Measurements from ENCODE around the gene CYTIP. TPM values are rescaled to one million over a fixed set of nuclear protein-coding genes. Genes with fewer than 3 reads are reported as not detected.

CYTIP gene
- total RNA-seq, 2 experiments from 2014 or later: 514 to 520 TPM

GRCh38 chr2:157440404-157441071 lies 3.4 kb downstream of the CYTIP start:
- H3K4me1 Mint-ChIP-seq (ENCODE audit: low read depth): peaks cover 6% of the 10 kb centered on the region
- H3K4me3 Mint-ChIP-seq: peak overlapping the region; percentile 90
- H3K9me3 Mint-ChIP-seq: no peaks in the 10 kb centered on the region
- ATAC-seq (no peak), DNase-seq (no peak)
- CTCF ChIA-PET: interaction anchor here (0.6 to 2.9 kb wide), 16 partner anchors 9 to 138 kb away, joined by 3 to 14 read pairs (median 4); no protein-coding TSS in a partner anchor
- peaks cover 83% of the 10 kb centered on the region for H3K36me3 Mint-ChIP-seq (ENCODE audit: low read depth)
- POLR2A ChIA-PET: interaction anchor here (0.6 to 27.4 kb wide), 13 partner anchors 14 to 1098 kb away, joined by 3 to 1592 read pairs (median 10); partner anchors contain the start of gene ERMN
- intact Hi-C loops (cut with micrococcal nuclease): loop anchor here (2.0 kb wide), 1 partner anchor 28 kb away; no protein-coding TSS in a partner anchor
- no peak for TF ChIP-seq CTCF (IDR thresholded peaks at IDR 0.05)
- H3K27me3 Mint-ChIP-seq: no peaks in the 10 kb centered on the region
- H3K27ac Mint-ChIP-seq: peak overlapping the region; percentile 94

GRCh38 chr2:157439824-157440186 lies 4.1 kb downstream of the CYTIP start:
- Mint-ChIP-seq H3K36me3 (ENCODE audit: low read depth) (peaks cover 90% of the 10 kb centered on the region), H3K4me1 (ENCODE audit: low read depth) (peaks cover 2% of the 10 kb centered on the region), H3K4me3 (peak overlapping the region; percentile 90), H3K9me3 (no peaks in the 10 kb centered on the region), H3K27ac (peak overlapping the region; percentile 94), H3K27me3 (no peaks in the 10 kb centered on the region)
- intact Hi-C loops (cut with micrococcal nuclease): loop anchor here (2.0 kb wide), 1 partner anchor 27 kb away; no protein-coding TSS in a partner anchor
- ChIA-PET CTCF (interaction anchor here (0.9 to 2.9 kb wide), 15 partner anchors 9 to 137 kb away, joined by 3 to 14 read pairs (median 6); no protein-coding TSS in a partner anchor), POLR2A (interaction anchor here (0.6 to 27.4 kb wide), 14 partner anchors 13 to 188 kb away, joined by 4 to 1592 read pairs (median 9); partner anchors contain the start of gene ERMN)
- peak; percentile 27 for ATAC-seq
- DNase-seq: peak; percentile 73
- TF ChIP-seq CTCF (IDR thresholded peaks at IDR 0.05): no peak

- ChIA-PET POLR2A (interaction anchor here (0.6 to 27.4 kb wide), 15 partner anchors 13 to 189 kb away, joined by 3 to 1592 read pairs (median 8); partner anchors contain the start of gene ERMN), CTCF (interaction anchor here (0.9 to 2.9 kb wide), 18 partner anchors 8 to 158 kb away, joined by 3 to 14 read pairs (median 4); no protein-coding TSS in a partner anchor)
- TF ChIP-seq CTCF (IDR thresholded peaks at IDR 0.05): no peak
- Mint-ChIP-seq H3K27me3 (no peaks in the 10 kb centered on the region), H3K36me3 (ENCODE audit: low read depth) (peaks cover 97% of the 10 kb centered on the region), H3K4me3 (peak overlapping the region; percentile 90), H3K9me3 (no peaks in the 10 kb centered on the region), H3K4me1 (ENCODE audit: low read depth) (peaks cover 2% of the 10 kb centered on the region), H3K27ac (peak overlapping the region; percentile 94)
- DNase-seq (peak; percentile 44), ATAC-seq (peak; percentile 4)
- intact Hi-C loops (cut with micrococcal nuclease): no loop called here
Measured at GRCh38 chr2:157438863-157439823, 4.7 kb downstream of the CYTIP start.

GRCh38 chr2:157433394-157433793 lies 10.5 kb downstream of the CYTIP start:
- ATAC-seq (no peak), DNase-seq (no peak)
- Mint-ChIP-seq H3K9me3 (no peaks in the 10 kb centered on the region), H3K27ac (peak overlapping the region; percentile 94), H3K4me1 (ENCODE audit: low read depth) (peaks cover 51% of the 10 kb centered on the region), H3K4me3 (peak overlapping the region; percentile 90), H3K27me3 (no peaks in the 10 kb centered on the region), H3K36me3 (ENCODE audit: low read depth) (peaks cover 97% of the 10 kb centered on the region)
- POLR2A ChIA-PET: interaction anchor here (1.1 to 27.4 kb wide), 7 partner anchors 3 to 107 kb away, joined by 4 to 1592 read pairs (median 194); partner anchors contain the start of genes CYTIP and ERMN
- no peak for TF ChIP-seq CTCF (IDR thresholded peaks at IDR 0.05)
- CTCF ChIA-PET: interaction anchor here (1.0 to 4.0 kb wide), 9 partner anchors 8 to 131 kb away, joined by 3 to 31 read pairs (median 6); partner anchors contain the start of gene CYTIP
- intact Hi-C loops (cut with micrococcal nuclease): loop anchor here (5.0 kb wide), 1 partner anchor 34 kb away; no protein-coding TSS in a partner anchor

All from activated CD8-positive, alpha-beta T cell treated with anti-CD3 and anti-CD28 coated beads for 36 hours (primary cell).